NK-92 treated with Interleukin-12 subunit alpha and Interleukin-12 subunit beta, amount 100 ng/mL, for 24 hours (cell line): Measurements from ENCODE around the gene PER2.
A peak's percentile ranks its signal among the peaks of the same experiment; 100 is the strongest.

ENCODE experiments used
- DNase-seq: peaks from one replicate; lab custom pipeline; 2025; lab: John Stamatoyannopoulos, UW

Gene PER2

GRCh38 chr2:238230699-238231098 lies 57.7 kb downstream of the PER2 start:
- DNase-seq = no peak

GRCh38 chr2:238228700-238229099 lies 59.7 kb downstream of the PER2 start:
- DNase-seq = no peak

GRCh38 chr2:238227587-238228032 lies 60.8 kb downstream of the PER2 start:
- no peak for DNase-seq

- DNase-seq = no peak
Measured at GRCh38 chr2:238226698-238227586, 61.5 kb downstream of the PER2 start.

DNA sequence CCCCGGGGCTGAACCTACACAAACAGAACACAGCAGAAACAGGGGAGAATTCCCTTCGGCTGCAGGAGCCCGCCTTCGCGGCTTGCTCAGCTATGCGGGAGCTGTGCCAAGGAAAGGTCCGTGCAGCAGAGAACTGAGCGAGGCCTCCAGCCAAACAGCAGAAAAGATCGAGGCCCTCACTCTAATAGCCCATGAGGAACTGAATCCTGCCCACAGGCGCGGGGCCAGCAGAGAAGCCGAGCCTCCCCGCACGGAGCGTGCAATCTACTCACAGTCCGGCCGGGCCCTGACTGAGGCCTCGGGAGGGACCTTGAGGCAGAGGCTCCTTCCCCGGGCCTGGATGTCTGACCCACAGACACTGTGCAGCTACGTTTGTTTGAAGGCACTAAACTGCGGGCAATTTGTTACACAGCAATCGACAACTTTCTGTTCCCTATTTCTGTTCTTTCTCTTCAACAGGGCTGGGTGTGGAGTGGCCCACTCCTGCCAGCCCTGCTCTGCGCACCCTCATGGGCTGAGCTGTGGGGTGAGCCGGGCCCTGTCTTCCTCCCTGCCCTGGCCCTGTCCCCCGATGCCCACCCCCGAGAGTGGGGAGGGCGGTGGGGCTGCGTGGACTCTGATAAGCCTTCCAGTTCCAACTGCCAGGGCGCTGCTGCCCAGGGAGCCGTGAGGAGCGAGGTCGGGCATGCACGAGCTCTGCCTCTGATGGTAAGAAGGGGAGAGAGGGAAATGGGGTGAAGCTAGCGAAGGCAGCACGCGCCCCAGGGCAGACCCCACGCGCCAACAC lies 62.3 kb downstream of the PER2 start:
- no peak for DNase-seq

DNA sequence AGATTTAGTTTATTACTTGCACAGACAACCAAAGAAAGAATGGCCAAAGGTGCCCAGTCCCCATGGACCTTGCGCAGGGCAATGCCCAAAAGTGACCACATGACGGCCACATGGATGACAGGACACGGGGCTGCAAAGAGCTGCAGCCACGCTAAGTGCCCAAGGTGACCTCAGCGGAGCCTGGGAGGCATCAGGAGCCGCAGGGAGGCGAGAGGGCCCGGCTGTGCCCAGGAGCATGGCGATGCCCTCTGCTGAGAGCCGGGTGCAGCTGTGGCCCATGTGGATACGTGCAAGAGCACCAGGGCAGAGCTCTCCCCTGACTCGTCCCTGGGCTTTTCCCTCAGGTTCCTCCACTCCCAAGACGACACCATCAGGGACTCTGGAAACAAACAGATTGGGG lies 63.3 kb downstream of the PER2 start:
- DNase-seq = no peak

DNA sequence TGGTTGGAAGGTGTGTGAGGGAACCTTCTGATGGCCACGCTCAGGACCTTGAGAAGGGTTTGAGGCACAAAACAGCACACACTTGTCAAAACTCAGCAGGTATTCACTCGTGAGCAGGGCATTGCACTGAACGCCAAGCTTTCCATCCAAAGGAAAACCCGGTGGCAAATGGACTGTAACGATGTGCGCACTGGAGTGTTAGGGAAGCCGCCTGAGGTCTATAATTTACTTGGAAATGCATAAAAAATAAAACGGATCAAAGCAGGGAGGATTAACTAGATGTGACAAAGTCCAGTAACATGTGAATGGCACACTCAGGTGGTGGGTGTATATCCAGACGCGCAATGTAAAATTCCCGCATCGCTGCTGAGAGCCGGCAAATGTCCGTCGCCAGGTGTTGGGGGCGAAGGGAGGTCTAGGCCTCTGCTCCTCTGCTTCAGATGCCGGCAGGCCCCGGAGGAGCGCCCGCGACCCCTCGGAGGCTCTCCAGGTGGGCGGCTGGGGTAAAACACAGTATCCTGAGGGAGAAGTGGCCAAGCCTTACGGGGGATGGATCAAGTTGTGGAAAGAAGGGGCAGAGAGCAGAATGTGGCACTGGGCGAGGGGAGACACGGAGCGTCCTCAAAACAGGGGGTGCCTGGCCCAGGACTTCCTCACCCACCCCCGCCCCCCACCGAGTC lies 63.9 kb downstream of the PER2 start:
- DNase-seq = no peak

GRCh38 chr2:238220892-238221521 lies 67.4 kb downstream of the PER2 start:
- no peak for DNase-seq

GRCh38 chr2:238220274-238220891 lies 68.0 kb downstream of the PER2 start:
- DNase-seq = no peak

- no peak for DNase-seq
Measured at GRCh38 chr2:238216651-238217184, 71.7 kb downstream of the PER2 start.

- DNase-seq = no peak
Measured at GRCh38 chr2:238207006-238207405, 81.4 kb downstream of the PER2 start.

DNA sequence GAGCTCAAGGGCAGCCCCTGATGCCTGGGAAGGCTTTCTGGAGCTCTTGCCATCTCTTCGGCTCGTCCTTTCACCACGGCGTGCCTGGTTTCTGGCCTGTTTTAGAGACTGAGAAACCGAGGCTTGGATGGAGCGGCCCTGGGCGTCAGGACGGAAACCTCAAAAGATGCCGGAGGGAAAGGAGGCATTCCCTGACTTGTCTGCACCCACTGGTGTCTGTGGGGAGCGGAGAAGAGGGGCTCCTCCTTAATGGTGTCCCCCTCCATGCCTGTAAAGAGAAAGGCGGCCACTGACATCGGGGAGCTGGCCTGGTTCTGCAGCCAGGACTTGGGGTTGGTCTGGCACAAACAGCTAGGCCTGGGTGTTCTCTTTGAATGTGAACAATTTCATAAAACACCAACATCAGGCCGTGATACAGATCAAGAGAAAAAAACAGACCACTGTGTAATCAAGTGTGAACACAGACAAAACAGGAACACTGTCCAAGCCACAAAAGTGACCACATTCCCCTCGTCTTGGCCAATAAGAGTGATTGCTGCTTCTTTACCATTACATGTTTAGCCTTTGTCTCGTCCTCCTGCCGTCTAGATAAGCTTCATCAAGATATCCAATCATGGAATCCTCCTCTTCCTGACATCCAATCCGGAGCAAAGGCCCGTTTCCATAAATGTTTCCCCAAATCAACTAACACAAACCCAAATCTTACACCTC lies 84.3 kb downstream of the PER2 start:
- DNase-seq = no peak

GRCh38 chr2:238203094-238203972 lies 85.1 kb downstream of the PER2 start, which contains the start of gene ILKAP:
TSS of gene ILKAP (minus strand) at chr2:238203695. CDS start at chr2:238203553, 142 bp downstream.
- peak; percentile 87 for DNase-seq

- no peak for DNase-seq
Measured at GRCh38 chr2:238202326-238203093, 85.9 kb downstream of the PER2 start.
